K562 (cell line): Measurements from ENCODE around the gene TRIP11. TPM values are rescaled to one million over a fixed set of nuclear protein-coding genes. Genes with fewer than 3 reads are reported as not detected.

Experiments used
- ATAC-seq: fragments of 200-7000 bp; cut with Tn5 transposase; 3 replicates; pipeline ENCODE4 v1.9.1; 2020; ENCODE audit warnings: moderate library complexity
- BruUV-seq: library from RNA; stranded (reverse); fragments of 400-500 nt; replicated peaks from 2 replicates; lab custom pipeline; 2021; lab: Mats Ljungman, UMichigan
- CTCF ChIA-PET: fragments of 300-600 bp; formaldehyde crosslinking; extraction: SDS; loops from one replicate; lab custom pipeline; 2021; ENCODE audit warnings: low intra/inter-chr PET ratio; lab: Yijun Ruan, JAX
- POLR2A ChIA-PET: fragments of 300-600, 350-650 bp; sonication (Branson Sonifier 250); formaldehyde crosslinking; extraction: SDS; loops from one replicate; lab custom pipeline; 2021; ENCODE audit warnings: antibody characterized with exemption, inconsistent platforms; lab: Yijun Ruan, JAX
- DNase-seq, 4 experiments: peaks; one replicate each; pipeline versions ENCODE4 v3.0.0 to v3.0.0-alpha.2; 2011 to 2018; ENCODE audit warnings: low spot score in 3 of 4, mixed read lengths in 3 of 4; ENCODE audit errors: extremely low read depth in 1 of 4
- FAIRE-seq: peaks from 2 replicates; lab custom pipeline; 2011; peaks lifted over from hg19 to GRCh38; lab: Jason Lieb, UNC
- H2AFZ ChIP-seq: 2 replicates; pipeline ENCODE4 v1.6.0; 2011; ENCODE audit warnings: low read depth, low read length, control low read depth, inconsistent platforms
- H3K27ac ChIP-seq: fragments of 200-600 bp; 3 replicates; pipeline ENCODE4 v1.8.0; 2011; ENCODE audit warnings: low read depth, mild to moderate bottlenecking, control low read depth, inconsistent platforms, low read length, moderate library complexity, mixed read lengths; ENCODE audit errors: extremely low read depth
- H3K27me3 ChIP-seq, 2 experiments: fragments of 300-600 bp in 1 of 2; 2 replicates in 1 of 2; 3 replicates in 1 of 2; pipeline versions ENCODE4 v1.6.0 to v1.8.0; 2011; ENCODE audit warnings: inconsistent platforms in 2 of 2, low read length in 2 of 2, mild to moderate bottlenecking in 1 of 2, mixed read lengths in 1 of 2, moderate library complexity in 1 of 2; ENCODE audit not compliant: control insufficient read depth in 2 of 2, insufficient read depth in 2 of 2
- H3K36me3 ChIP-seq: fragments of 300-600 bp; 3 replicates; pipeline ENCODE4 v1.8.0; 2011; ENCODE audit warnings: mild to moderate bottlenecking, low read length, inconsistent platforms; ENCODE audit not compliant: control insufficient read depth, insufficient read depth
- H3K4me1 ChIP-seq, 2 experiments: fragments of 200-600 bp in 1 of 2; replicated peaks in 1 of 2; 2 replicates in 1 of 2; 3 replicates in 1 of 2; pipeline versions ENCODE4 v1.5.1 to v1.8.0; 2011; ENCODE audit warnings: inconsistent platforms in 2 of 2, low read length in 2 of 2, mild to moderate bottlenecking in 1 of 2, mixed read lengths in 1 of 2, moderate library complexity in 1 of 2; ENCODE audit not compliant: control insufficient read depth in 2 of 2, insufficient read depth in 2 of 2
- H3K4me2 ChIP-seq: 2 replicates; pipeline ENCODE4 v1.6.1; 2011; ENCODE audit warnings: low read length, control low read depth, inconsistent platforms, mixed read lengths; ENCODE audit not compliant: insufficient read depth
- H3K4me3 ChIP-seq: fragments of 200-600 bp; sonication (generic), shearing (Covaris generic); 2 replicates; pipeline ENCODE4 v1.5.1; 2016; ENCODE audit warnings: control low read depth, inconsistent platforms
- H3K79me2 ChIP-seq: fragments of 200-600 bp; 3 replicates; pipeline ENCODE4 v1.8.0; 2011; ENCODE audit warnings: low read length, inconsistent platforms; ENCODE audit not compliant: control insufficient read depth, insufficient read depth
- H3K9ac ChIP-seq, 2 experiments: 2 replicates each; pipeline versions ENCODE4 v1.6.0 to v1.6.1; 2011; ENCODE audit warnings: low read depth in 2 of 2, low read length in 2 of 2, control low read depth in 1 of 2, inconsistent platforms in 1 of 2, mild to moderate bottlenecking in 1 of 2, mixed read lengths in 1 of 2; ENCODE audit not compliant: insufficient read depth in 1 of 2
- H3K9me1 ChIP-seq: one replicate; pipeline ENCODE4 v1.6.0; 2011; ENCODE audit warnings: inconsistent platforms, mild to moderate bottlenecking, low read length, moderate library complexity; ENCODE audit not compliant: control insufficient read depth, insufficient read depth
- H3K9me3 ChIP-seq: replicated peaks from 2 replicates; pipeline ENCODE4 v1.5.1; 2011; ENCODE audit warnings: low read depth, low read length, inconsistent platforms; ENCODE audit not compliant: control insufficient read depth, insufficient read depth
- H4K20me1 ChIP-seq: replicated peaks from 2 replicates; pipeline ENCODE4 v1.6.1; 2011; ENCODE audit warnings: low read length, inconsistent platforms, mixed read lengths; ENCODE audit not compliant: control insufficient read depth, insufficient read depth
- CHD1 ChIP-seq: fragments of 200-600 bp; sonication (generic); IDR thresholded peaks from one replicate; pipeline ENCODE4 v1.6.1; 2012; ENCODE audit warnings: mild to moderate bottlenecking, moderate library complexity, low read length, inconsistent platforms
- DPF2 ChIP-seq: fragments of 450-650 bp; IDR thresholded peaks from 2 replicates; pipeline ENCODE4 v1.6.1; 2016
- MYNN ChIP-seq, 2 experiments: sonication (generic); formaldehyde crosslinking in 1 of 2; IDR thresholded peaks; 2 replicates each; pipeline versions ENCODE4 v1.5.0 to v1.6.1; 2016 to 2020; ENCODE audit warnings: antibody characterized with exemption in 1 of 2, missing genetic modification reagents in 1 of 2
- NFE2 ChIP-seq: IDR thresholded peaks from 2 replicates; pipeline ENCODE4 v1.6.1; 2014; ENCODE audit warnings: antibody characterized with exemption, low read depth
- STAT5A ChIP-seq: IDR thresholded peaks from 2 replicates; pipeline ENCODE4 v1.6.1; 2012; ENCODE audit warnings: low read length, inconsistent platforms, borderline replicate concordance
- TEAD1 ChIP-seq, 2 experiments: fragments of 450-650 bp in 1 of 2; sonication (generic) in 1 of 2; formaldehyde crosslinking; IDR thresholded peaks; 2 replicates each; pipeline versions ENCODE4 v1.4.0 to v1.8.0; 2020 to 2022; ENCODE audit warnings: mild to moderate bottlenecking in 2 of 2, missing genetic modification reagents in 1 of 2
- ZC3H11A ChIP-seq: IDR thresholded peaks from 2 replicates; pipeline ENCODE4 v1.6.1; 2012; ENCODE audit warnings: low read depth, low read length, improper control_type of control experiment
- ZFPM2 ChIP-seq: fragments of 250-450 bp; sonication (Bioruptor Pico); IDR thresholded peaks from 2 replicates; pipeline ENCODE4 v1.5.1; 2022; ENCODE audit warnings: mild to moderate bottlenecking
- ZFX ChIP-seq: sonication (generic); formaldehyde crosslinking; IDR thresholded peaks from 2 replicates; pipeline ENCODE4 v1.8.0; 2022; ENCODE audit warnings: mild to moderate bottlenecking, missing genetic modification reagents, moderate library complexity
- ZNF12 ChIP-seq: sonication (generic); formaldehyde crosslinking; IDR thresholded peaks from 2 replicates; pipeline ENCODE4 v1.4.0; 2020; ENCODE audit warnings: mild to moderate bottlenecking, missing genetic modification reagents
- WGBS: fragments of 100-300 bp; shearing (Covaris generic); methylation state at CpG from one replicate; pipeline ENCODE4 v1.1.6; 2016; ENCODE audit warnings: low coverage, mixed read lengths; ENCODE audit not compliant: insufficient coverage; ENCODE audit errors: missing lambda C conversion rate; 5-methylcytosine and 5-hydroxymethylcytosine counted together
- in situ Hi-C: fragments of 300-500 bp; cut with MboI; formaldehyde crosslinking; loops from 4 replicates; pipeline ENCODE4 v1.15.0; 2018; ENCODE audit warnings: inconsistent platforms, mixed read lengths
- intact Hi-C: fragments of 100-400 bp; cut with micrococcal nuclease; formaldehyde crosslinking; loops from 2 replicates; pipeline ENCODE4 v1.14.2; 2022
- polyA plus RNA-seq, 8 experiments: library from polyadenylated mRNA; depleted of rRNA in 4 of 8; stranded (reverse) in 5 of 8; unstranded in 3 of 8; fragments of >200 nt; fragmentation: Nextera tagmentation in 2 of 8; fragmentation: Illumina TruSeq in 1 of 8; extraction: Ambion mirVana in 2 of 8; extraction: Trizol in 1 of 8; gene quantifications; 2 replicates each; pipeline versions ENCODE4 v1.2.1 to v1.2.3, GENCODE V29; 2011 to 2014; ENCODE audit warnings: inconsistent platforms in 1 of 8, missing spikeins in 1 of 8
- total RNA-seq, 7 experiments: library from RNA; depleted of rRNA in 6 of 7; stranded (reverse); fragments of >200 nt in 6 of 7; fragmentation: Illumina TruSeq in 2 of 7; extraction: Trizol in 2 of 7; gene quantifications; 2 replicates each; pipeline versions ENCODE4 v1.2.1 to v1.2.3, GENCODE V29; 2011 to 2021; ENCODE audit warnings: low replicate concordance in 1 of 7
- TF ChIP-seq, protein P1 (sequence below): sonication (generic); formaldehyde crosslinking; IDR thresholded peaks from 2 replicates; pipeline ENCODE4 v1.8.1; 2022; ENCODE audit warnings: missing genetic modification reagents
- TF ChIP-seq, protein P2 (sequence below), 2 experiments: fragments of 250-450 bp in 1 of 2; fragments of 450-650 bp in 1 of 2; sonication (Bioruptor Pico) in 1 of 2; IDR thresholded peaks; 2 replicates each; pipeline versions ENCODE4 v1.6.1 to v1.8.0; 2016 to 2021; ENCODE audit warnings: mild to moderate bottlenecking in 2 of 2, moderate library complexity in 2 of 2, missing compliant biosample characterization in 1 of 2, missing genetic modification characterization in 1 of 2
- TF ChIP-seq, protein P3 (sequence below): sonication (generic); formaldehyde crosslinking; IDR thresholded peaks from 2 replicates; pipeline ENCODE4 v1.8.0; 2023; ENCODE audit warnings: missing genetic modification reagents, mild to moderate bottlenecking, borderline replicate concordance

Gene TRIP11
- total and polyA plus RNA-seq, 9 of the 15 experiments (the other 6 are each of a cell fraction or from before 2014, with no cell fraction given), result 4.0 to 20.0 (median 10.9) TPM

DNA sequence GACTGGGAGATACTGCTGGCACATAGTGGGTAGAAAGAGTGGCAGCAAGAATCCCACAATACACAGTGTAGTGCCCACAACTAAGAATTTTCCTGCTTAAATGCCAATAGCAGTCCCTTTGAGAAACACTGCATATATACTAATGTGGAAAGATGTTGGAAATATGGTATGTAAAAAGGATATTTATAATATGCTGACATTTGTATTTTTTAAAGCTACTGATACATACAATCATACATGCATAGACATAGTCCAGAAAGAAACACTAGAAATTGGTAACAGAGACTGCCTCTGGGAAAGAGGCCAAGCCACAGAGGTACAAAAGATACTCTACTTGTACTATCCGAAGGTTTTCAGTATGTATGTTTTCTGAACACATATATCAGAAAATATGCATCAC lies 30.3 kb downstream of the TRIP11 start (continued):
- TF ChIP-seq, protein P1, sequence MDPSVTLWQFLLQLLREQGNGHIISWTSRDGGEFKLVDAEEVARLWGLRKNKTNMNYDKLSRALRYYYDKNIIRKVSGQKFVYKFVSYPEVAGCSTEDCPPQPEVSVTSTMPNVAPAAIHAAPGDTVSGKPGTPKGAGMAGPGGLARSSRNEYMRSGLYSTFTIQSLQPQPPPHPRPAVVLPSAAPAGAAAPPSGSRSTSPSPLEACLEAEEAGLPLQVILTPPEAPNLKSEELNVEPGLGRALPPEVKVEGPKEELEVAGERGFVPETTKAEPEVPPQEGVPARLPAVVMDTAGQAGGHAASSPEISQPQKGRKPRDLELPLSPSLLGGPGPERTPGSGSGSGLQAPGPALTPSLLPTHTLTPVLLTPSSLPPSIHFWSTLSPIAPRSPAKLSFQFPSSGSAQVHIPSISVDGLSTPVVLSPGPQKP (CRISPR knock-in tag), result no peak
- TF ChIP-seq ZNF12 (CRISPR knock-in tag) (no peak), ZFX (CRISPR knock-in tag) (no peak)
- TF ChIP-seq, all 486 proteins: peak for 2

DNA sequence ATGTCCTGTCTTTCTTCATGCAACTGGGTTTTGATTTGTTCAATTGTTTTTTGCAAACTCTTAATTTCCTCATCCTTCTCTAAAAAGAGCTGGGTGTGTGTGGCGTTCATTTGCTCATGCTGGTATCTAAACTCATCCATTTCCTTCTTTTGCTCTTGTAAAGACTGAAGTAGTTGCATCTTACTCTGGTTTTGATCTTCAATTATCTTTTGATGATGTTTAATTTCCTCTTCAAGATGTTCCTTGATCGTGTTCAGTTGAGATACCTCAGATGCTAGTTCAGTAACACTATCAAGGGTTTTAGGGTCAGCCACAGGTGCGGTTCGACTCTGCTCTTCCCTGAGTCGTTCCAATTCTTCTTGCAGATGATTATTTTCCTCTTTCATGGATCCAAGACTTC lies 34.8 kb downstream of the TRIP11 start:
- Histone ChIP-seq H3K9me3 (no peaks in the 10 kb centered on the region), H3K36me3 (peaks cover 35% of the 10 kb centered on the region; the same call in 1 of the 3 replicates), H3K4me1 (peaks cover 0 to 2% of the 10 kb centered on the region in 2 experiments; a peak in 2 of 5 replicates), H3K79me2 (no peaks in the 10 kb centered on the region), H4K20me1 (no peaks in the 10 kb centered on the region), H2AFZ (no peak overlapping the region), H3K27me3 (no peaks in the 10 kb centered on the region), H3K9me1 (no peaks in the 10 kb centered on the region), H3K27ac (no peak overlapping the region), H3K4me3 (no peak overlapping the region), H3K4me2 (no peak overlapping the region), H3K9ac (no peak overlapping the region)
- FAIRE-seq (no peak), DNase-seq (no peak), ATAC-seq (no peak)
- intact Hi-C loops (no loop called here), in situ Hi-C loops (no loop called here)
- no TSS peak for BruUV-seq
- CTCF ChIA-PET, result no interaction called here
- POLR2A ChIA-PET, result no interaction called here
- 77% methylated on average over 3 of the region's 5 CpGs for WGBS
- TF ChIP-seq, protein P2, sequence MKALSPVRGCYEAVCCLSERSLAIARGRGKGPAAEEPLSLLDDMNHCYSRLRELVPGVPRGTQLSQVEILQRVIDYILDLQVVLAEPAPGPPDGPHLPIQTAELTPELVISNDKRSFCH (CRISPR knock-in tag; IDR thresholded peaks at IDR 0.05), result no peak
- TF ChIP-seq, protein P2 (tag; IDR thresholded peaks at IDR 0.05), result no peak
- TF ChIP-seq ZC3H11A (no peak), DPF2 (no peak), TEAD1 (CRISPR knock-in tag; IDR thresholded peaks at IDR 0.05) (no peak), MYNN (IDR thresholded peaks at IDR 0.05) (no peak), MYNN (CRISPR knock-in tag; IDR thresholded peaks at IDR 0.05) (no peak), STAT5A (no peak), ZFPM2 (no peak), NFE2 (no peak), CHD1 (no peak)
- TF ChIP-seq, protein P3, sequence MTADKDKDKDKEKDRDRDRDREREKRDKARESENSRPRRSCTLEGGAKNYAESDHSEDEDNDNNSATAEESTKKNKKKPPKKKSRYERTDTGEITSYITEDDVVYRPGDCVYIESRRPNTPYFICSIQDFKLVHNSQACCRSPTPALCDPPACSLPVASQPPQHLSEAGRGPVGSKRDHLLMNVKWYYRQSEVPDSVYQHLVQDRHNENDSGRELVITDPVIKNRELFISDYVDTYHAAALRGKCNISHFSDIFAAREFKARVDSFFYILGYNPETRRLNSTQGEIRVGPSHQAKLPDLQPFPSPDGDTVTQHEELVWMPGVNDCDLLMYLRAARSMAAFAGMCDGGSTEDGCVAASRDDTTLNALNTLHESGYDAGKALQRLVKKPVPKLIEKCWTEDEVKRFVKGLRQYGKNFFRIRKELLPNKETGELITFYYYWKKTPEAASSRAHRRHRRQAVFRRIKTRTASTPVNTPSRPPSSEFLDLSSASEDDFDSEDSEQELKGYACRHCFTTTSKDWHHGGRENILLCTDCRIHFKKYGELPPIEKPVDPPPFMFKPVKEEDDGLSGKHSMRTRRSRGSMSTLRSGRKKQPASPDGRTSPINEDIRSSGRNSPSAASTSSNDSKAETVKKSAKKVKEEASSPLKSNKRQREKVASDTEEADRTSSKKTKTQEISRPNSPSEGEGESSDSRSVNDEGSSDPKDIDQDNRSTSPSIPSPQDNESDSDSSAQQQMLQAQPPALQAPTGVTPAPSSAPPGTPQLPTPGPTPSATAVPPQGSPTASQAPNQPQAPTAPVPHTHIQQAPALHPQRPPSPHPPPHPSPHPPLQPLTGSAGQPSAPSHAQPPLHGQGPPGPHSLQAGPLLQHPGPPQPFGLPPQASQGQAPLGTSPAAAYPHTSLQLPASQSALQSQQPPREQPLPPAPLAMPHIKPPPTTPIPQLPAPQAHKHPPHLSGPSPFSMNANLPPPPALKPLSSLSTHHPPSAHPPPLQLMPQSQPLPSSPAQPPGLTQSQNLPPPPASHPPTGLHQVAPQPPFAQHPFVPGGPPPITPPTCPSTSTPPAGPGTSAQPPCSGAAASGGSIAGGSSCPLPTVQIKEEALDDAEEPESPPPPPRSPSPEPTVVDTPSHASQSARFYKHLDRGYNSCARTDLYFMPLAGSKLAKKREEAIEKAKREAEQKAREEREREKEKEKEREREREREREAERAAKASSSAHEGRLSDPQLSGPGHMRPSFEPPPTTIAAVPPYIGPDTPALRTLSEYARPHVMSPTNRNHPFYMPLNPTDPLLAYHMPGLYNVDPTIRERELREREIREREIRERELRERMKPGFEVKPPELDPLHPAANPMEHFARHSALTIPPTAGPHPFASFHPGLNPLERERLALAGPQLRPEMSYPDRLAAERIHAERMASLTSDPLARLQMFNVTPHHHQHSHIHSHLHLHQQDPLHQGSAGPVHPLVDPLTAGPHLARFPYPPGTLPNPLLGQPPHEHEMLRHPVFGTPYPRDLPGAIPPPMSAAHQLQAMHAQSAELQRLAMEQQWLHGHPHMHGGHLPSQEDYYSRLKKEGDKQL (CRISPR knock-in tag), result no peak
